Spleen (tissue), 7 donors: ENCODE measurements around the gene SEMA4C.

Experiments used
- CTCF ChIP-seq, 11 experiments: fragments of 200-600 bp in 7 of 11; fragments of 450-650 bp in 4 of 11; sonication (generic) in 4 of 11; IDR thresholded peaks in 8 of 11; conservative IDR thresholded peaks in 3 of 11; 1 replicate in 7 of 11; 2 replicates in 4 of 11; pipeline versions ENCODE4 v1.4.0 to v1.8.0; 2016 to 2021; ENCODE audit warnings: antibody characterized with exemption in 11 of 11, inconsistent platforms in 4 of 11, mild to moderate bottlenecking in 1 of 11
- POLR2A ChIP-seq, 3 donors: fragments of 450-650 bp; IDR thresholded peaks; one replicate each; pipeline ENCODE4 v1.5.1; 2017; ENCODE audit warnings: antibody characterized with exemption in 3 of 3, mild to moderate bottlenecking in 1 of 3
- donor health status: DM: no; HTN: no; CAD: no; lungs with moderate emphysema.
- donor health status: DM: no; HTN: no; CAD: no.
- donor health status: DM: no; HTN: no; CAD: no.

DNA sequence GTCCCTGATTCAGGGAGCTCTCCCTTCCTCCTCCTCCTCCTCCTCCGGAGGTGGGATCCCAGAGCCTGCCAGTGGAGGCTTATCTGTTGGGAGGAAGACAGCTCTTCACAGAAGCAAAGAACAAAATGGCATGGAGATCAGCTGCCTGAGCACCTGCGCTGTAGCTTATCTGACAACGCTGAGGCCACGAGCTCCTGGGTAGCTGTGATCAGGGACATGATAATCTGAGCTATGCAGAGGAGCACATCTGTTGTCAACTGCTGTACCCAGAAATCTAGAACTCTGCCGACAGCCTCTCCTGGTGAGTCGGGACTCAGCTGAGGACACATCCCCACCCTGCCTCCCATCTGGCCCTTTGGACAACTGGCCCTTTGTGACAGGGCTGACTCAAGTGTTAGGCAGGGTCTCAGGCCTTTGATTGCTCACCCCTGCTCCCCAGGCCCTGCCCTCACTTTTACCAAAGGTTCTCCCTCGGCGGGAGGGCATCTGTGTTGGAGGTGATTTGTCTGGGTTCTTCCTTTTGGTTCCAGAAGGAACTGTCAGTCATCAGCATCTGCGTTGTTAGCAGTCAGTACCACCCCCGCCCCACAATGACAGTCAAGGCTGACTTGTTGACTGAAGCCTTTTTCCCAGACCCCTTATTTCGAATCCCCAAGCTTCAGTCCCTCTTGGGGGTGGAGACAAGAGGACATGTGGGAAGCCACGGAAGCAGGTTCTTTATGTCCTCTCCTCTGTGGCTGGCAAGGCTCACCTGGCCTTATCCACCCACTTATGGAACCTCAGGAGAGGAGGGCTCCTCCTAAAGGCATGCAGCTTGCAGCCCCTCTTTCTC lies 59.7 kb downstream of the SEMA4C start:
- TF ChIP-seq POLR2A (IDR thresholded peaks at IDR 0.05): no peak
- TF ChIP-seq CTCF (IDR thresholded peaks at IDR 0.05 in 8 of 11, conservative IDR thresholded peaks at IDR 0.05 in 3 of 11): no peak
